ENCODE data around the gene SLC6A11. TPM values are rescaled to one million over a fixed set of nuclear protein-coding genes. Genes with fewer than 3 reads are reported as not detected.

Gene SLC6A11
- total RNA-seq, 1 experiment from 2014 or later, result not detected

DNA sequence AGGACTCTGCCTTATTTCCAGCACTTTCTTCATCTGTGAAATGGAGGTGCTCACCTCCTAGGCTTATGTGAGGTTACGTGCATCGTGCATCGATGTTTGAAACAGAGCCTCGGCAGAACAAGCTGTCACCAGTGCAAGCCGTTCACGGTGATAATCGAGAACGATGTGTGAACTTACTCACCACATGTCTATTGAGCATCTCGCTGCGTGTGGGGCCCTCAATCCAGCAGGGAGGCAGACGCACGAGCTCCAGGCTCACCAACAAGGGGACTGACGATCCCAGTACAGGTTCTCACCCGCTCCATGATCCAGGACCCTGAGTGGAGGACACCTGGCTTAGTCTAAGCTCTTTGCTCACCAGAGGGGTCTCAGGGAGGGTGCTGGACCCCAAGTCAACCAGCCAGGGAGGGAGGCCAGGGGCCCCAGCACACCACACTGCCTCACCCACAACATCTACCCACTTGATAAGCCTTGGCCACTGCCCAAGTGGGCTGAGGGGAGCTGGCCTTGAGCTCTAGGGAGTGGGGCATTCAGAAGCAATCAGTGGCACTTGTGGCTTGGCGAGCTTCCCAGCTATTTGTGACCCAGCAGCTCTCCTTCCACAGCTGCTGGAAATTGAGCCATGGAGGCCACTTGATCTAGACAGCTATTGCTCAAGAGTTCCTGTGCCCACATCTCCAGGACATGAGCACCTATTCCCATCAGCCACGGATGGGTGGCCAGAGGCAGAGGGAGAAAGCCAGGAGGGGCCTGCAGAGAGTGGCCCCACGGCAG is 142.1 kb downstream of the SLC6A11 start:
- H3K27ac ChIP-seq, result no peak overlapping the region
- DNase-seq, result peak in 1 of 2 experiments; percentile 6
- CTCF ChIA-PET, result no interaction called here
- peaks cover 88% of the 10 kb centered on the region for H3K27me3 ChIP-seq (ENCODE audit: insufficient read depth, low read depth)
- no peaks in the 10 kb centered on the region for H3K36me3 ChIP-seq (ENCODE audit: low read depth)
- no peak for TF ChIP-seq EZH2 (IDR thresholded peaks at IDR 0.05; ENCODE audit: low read depth)
- TF ChIP-seq, protein P1, sequence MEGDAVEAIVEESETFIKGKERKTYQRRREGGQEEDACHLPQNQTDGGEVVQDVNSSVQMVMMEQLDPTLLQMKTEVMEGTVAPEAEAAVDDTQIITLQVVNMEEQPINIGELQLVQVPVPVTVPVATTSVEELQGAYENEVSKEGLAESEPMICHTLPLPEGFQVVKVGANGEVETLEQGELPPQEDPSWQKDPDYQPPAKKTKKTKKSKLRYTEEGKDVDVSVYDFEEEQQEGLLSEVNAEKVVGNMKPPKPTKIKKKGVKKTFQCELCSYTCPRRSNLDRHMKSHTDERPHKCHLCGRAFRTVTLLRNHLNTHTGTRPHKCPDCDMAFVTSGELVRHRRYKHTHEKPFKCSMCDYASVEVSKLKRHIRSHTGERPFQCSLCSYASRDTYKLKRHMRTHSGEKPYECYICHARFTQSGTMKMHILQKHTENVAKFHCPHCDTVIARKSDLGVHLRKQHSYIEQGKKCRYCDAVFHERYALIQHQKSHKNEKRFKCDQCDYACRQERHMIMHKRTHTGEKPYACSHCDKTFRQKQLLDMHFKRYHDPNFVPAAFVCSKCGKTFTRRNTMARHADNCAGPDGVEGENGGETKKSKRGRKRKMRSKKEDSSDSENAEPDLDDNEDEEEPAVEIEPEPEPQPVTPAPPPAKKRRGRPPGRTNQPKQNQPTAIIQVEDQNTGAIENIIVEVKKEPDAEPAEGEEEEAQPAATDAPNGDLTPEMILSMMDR (conservative IDR thresholded peaks at IDR 0.05), result no peak
- H4K20me1 ChIP-seq (ENCODE audit: insufficient read depth), result no peaks in the 10 kb centered on the region
- H3K9me2 ChIP-seq (ENCODE audit: insufficient read depth), result no peaks in the 10 kb centered on the region
- no peak overlapping the region for H3K4me3 ChIP-seq
- H3K4me2 ChIP-seq, result no peak overlapping the region
- intact Hi-C loops (cut with micrococcal nuclease; ENCODE audit: unreplicated experiment), result no loop called here
- H3F3A ChIP-seq (ENCODE audit: insufficient read depth, low read depth), result no peaks in the 10 kb centered on the region
- no peaks in the 10 kb centered on the region for H3K9me3 ChIP-seq (ENCODE audit: insufficient read depth, low read depth)
- BruUV-seq (replicated peaks), result no TSS peak
- H2AFZ ChIP-seq, result no peak overlapping the region
- POLR2A ChIA-PET (ENCODE audit: unreplicated experiment), result no interaction called here
- no peaks in the 10 kb centered on the region for H3K4me1 ChIP-seq (replicated peaks; ENCODE audit: insufficient read depth)
- H3K79me2 ChIP-seq (ENCODE audit: low read depth), result no peaks in the 10 kb centered on the region

DNA sequence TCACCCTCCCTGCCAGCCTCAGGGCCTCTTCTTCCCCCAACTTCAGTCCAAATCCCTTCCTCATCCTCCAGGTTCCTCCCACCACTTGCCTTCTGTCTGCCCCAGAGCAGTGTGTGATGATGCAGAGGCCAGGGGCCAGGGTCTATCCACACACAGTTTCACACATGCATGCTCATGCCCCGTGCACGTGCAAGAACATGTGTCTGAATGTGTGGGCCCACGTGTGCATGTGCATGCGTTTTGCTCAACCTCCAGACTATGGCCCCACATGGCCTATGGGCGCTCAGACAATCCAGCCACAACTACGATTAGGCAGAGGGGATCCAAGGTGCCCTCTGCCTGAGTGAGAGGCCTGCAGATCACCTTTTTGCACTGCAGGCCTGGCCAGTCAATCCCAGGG is 144.2 kb downstream of the SLC6A11 start:
- no peak for DNase-seq
- BruUV-seq (replicated peaks), result no TSS peak

DNA sequence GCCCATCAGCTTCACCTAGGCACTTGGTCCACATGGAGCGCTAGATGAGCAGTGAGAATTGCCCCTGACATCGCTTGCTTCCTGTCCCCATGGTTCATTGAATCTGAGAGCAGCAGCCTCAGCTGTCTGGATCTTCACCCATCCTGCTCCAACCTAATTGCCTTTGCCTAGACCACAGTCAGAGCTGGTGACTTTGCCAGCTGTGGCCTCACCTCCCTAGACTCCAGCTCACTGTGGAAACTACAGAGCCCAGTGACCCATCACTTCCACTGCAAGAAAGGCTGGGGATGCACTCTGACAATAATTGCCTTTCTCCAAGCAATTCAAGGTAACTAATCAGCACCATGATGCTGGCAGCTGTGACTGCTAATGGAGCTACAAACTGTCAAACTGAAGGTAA is 145.9 kb downstream of the SLC6A11 start:
- no peaks in the 10 kb centered on the region for H3K36me3 ChIP-seq (ENCODE audit: low read depth)

More for the DNA sequence above, 144.2 kb downstream of the SLC6A11 start:
- ChIA-PET CTCF (no interaction called here), POLR2A (ENCODE audit: unreplicated experiment) (no interaction called here)
- Histone ChIP-seq H3K79me2 (ENCODE audit: low read depth) (no peaks in the 10 kb centered on the region), H3K27ac (no peak overlapping the region), H3K9me3 (ENCODE audit: insufficient read depth, low read depth) (no peaks in the 10 kb centered on the region), H3K27me3 (ENCODE audit: insufficient read depth, low read depth) (peaks cover 87% of the 10 kb centered on the region), H2AFZ (no peak overlapping the region), H3K4me3 (no peak overlapping the region), H3K4me2 (no peak overlapping the region), H3K4me1 (replicated peaks; ENCODE audit: insufficient read depth) (no peaks in the 10 kb centered on the region), H3F3A (ENCODE audit: insufficient read depth, low read depth) (no peaks in the 10 kb centered on the region), H3K36me3 (ENCODE audit: low read depth) (no peaks in the 10 kb centered on the region), H4K20me1 (ENCODE audit: insufficient read depth) (no peaks in the 10 kb centered on the region), H3K9me2 (ENCODE audit: insufficient read depth) (no peaks in the 10 kb centered on the region)
- TF ChIP-seq EZH2 (IDR thresholded peaks at IDR 0.05; ENCODE audit: low read depth), result no peak
- TF ChIP-seq, protein P1 (conservative IDR thresholded peaks at IDR 0.05), result no peak
- intact Hi-C loops (cut with micrococcal nuclease; ENCODE audit: unreplicated experiment), result no loop called here

More for the DNA sequence above, 145.9 kb downstream of the SLC6A11 start:
- no peak overlapping the region for H3K27ac ChIP-seq
- no peak overlapping the region for H3K4me3 ChIP-seq
- DNase-seq, result no peak
- intact Hi-C loops (cut with micrococcal nuclease; ENCODE audit: unreplicated experiment), result no loop called here
- H3F3A ChIP-seq (ENCODE audit: insufficient read depth, low read depth), result no peaks in the 10 kb centered on the region
- no peaks in the 10 kb centered on the region for H4K20me1 ChIP-seq (ENCODE audit: insufficient read depth)
- POLR2A ChIA-PET (ENCODE audit: unreplicated experiment), result no interaction called here
- H3K9me3 ChIP-seq (ENCODE audit: insufficient read depth, low read depth), result no peaks in the 10 kb centered on the region
- H3K27me3 ChIP-seq (ENCODE audit: insufficient read depth, low read depth), result peaks cover 86% of the 10 kb centered on the region
- no peaks in the 10 kb centered on the region for H3K9me2 ChIP-seq (ENCODE audit: insufficient read depth)
- H3K4me2 ChIP-seq, result no peak overlapping the region
- no peaks in the 10 kb centered on the region for H3K79me2 ChIP-seq (ENCODE audit: low read depth)
- CTCF ChIA-PET, result no interaction called here
- H2AFZ ChIP-seq, result no peak overlapping the region
- no peak for TF ChIP-seq EZH2 (IDR thresholded peaks at IDR 0.05; ENCODE audit: low read depth)
- TF ChIP-seq, protein P1 (conservative IDR thresholded peaks at IDR 0.05), result no peak
- H3K4me1 ChIP-seq (replicated peaks; ENCODE audit: insufficient read depth), result no peaks in the 10 kb centered on the region
- no TSS peak for BruUV-seq (replicated peaks)
